PC-9 (cell line): Measurements from ENCODE around the gene ARSD. TPM values are rescaled to one million over a fixed set of nuclear protein-coding genes. Genes with fewer than 3 reads are reported as not detected.

Experiments used
- BruUV-seq: library from RNA; stranded (reverse); fragments of 400-500 nt; replicated peaks from 2 replicates; lab custom pipeline; 2021; lab: Mats Ljungman, UMichigan
- CTCF ChIA-PET: fragments of 300-600 bp; sonication (Branson Sonifier 250); formaldehyde crosslinking; loops from one replicate; lab custom pipeline; 2022; ENCODE audit warnings: antibody characterized with exemption; lab: Charles Lee
- POLR2A ChIA-PET: fragments of 300-600 bp; sonication (Branson Sonifier 250); formaldehyde crosslinking; loops from one replicate; lab custom pipeline; 2022; ENCODE audit warnings: antibody characterized with exemption; ENCODE audit not compliant: unreplicated experiment; lab: Charles Lee
- DNase-seq, 2 experiments: peaks; one replicate each; pipeline versions ENCODE4 v3.0.0 to v3.0.0-alpha.2; 2015 to 2022; ENCODE audit warnings: mixed read lengths in 1 of 2
- H2AFZ ChIP-seq: fragments of 200-600 bp; sonication (generic); 2 replicates; pipeline ENCODE4 v1.8.1; 2017; ENCODE audit warnings: antibody characterized with exemption
- H3F3A ChIP-seq: fragments of 200-600 bp; sonication (generic); 2 replicates; pipeline ENCODE4 v1.8.1; 2017; ENCODE audit warnings: antibody characterized with exemption, mild to moderate bottlenecking, low read depth; ENCODE audit not compliant: insufficient read depth
- H3K27ac ChIP-seq: fragments of 200-600 bp; sonication (generic); 2 replicates; pipeline ENCODE4 v1.6.1; 2016; ENCODE audit warnings: mixed run types
- H3K27me3 ChIP-seq: fragments of 200-600 bp; sonication (generic); 2 replicates; pipeline ENCODE4 v1.6.1; 2016; ENCODE audit warnings: low read depth, mixed run types; ENCODE audit not compliant: insufficient read depth
- H3K36me3 ChIP-seq: fragments of 200-600 bp; sonication (generic); 2 replicates; pipeline ENCODE4 v1.6.1; 2016; ENCODE audit warnings: low read depth, mixed run types
- H3K4me1 ChIP-seq: fragments of 200-600 bp; sonication (generic); replicated peaks from 2 replicates; pipeline ENCODE4 v1.6.1; 2016; ENCODE audit warnings: mixed run types; ENCODE audit not compliant: insufficient read depth
- H3K4me2 ChIP-seq: fragments of 200-600 bp; sonication (generic); 2 replicates; pipeline ENCODE4 v1.6.1; 2017; ENCODE audit warnings: mixed run types
- H3K4me3 ChIP-seq: fragments of 200-600 bp; sonication (generic); 2 replicates; pipeline ENCODE4 v1.6.1; 2016; ENCODE audit warnings: mixed run types
- H3K79me2 ChIP-seq: fragments of 200-600 bp; sonication (generic); 2 replicates; pipeline ENCODE4 v1.6.1; 2017; ENCODE audit warnings: low read depth, mixed run types
- H3K9me2 ChIP-seq: fragments of 200-600 bp; sonication (generic); 2 replicates; pipeline ENCODE4 v1.8.1; 2017; ENCODE audit warnings: mild to moderate bottlenecking; ENCODE audit not compliant: insufficient read depth
- H3K9me3 ChIP-seq: fragments of 200-600 bp; sonication (generic); 2 replicates; pipeline ENCODE4 v1.8.1; 2016; ENCODE audit warnings: low read depth; ENCODE audit not compliant: insufficient read depth
- H4K20me1 ChIP-seq: fragments of 200-600 bp; sonication (generic); 2 replicates; pipeline ENCODE4 v1.8.1; 2017; ENCODE audit not compliant: insufficient read depth
- CTCF ChIP-seq: fragments of 200-600 bp; sonication (generic); conservative IDR thresholded peaks from 2 replicates; pipeline ENCODE4 v1.6.1; 2017; ENCODE audit warnings: mixed run types, antibody characterized with exemption, mild to moderate bottlenecking, moderate library complexity
- EZH2 ChIP-seq: fragments of 200-600 bp; sonication (generic); IDR thresholded peaks from 2 replicates; pipeline ENCODE4 v1.8.0; 2017; ENCODE audit warnings: antibody characterized with exemption, low read depth
- intact Hi-C: fragments of 100-400 bp; cut with micrococcal nuclease; formaldehyde crosslinking; loops from one replicate; pipeline ENCODE4 v1.10.0; 2022; ENCODE audit not compliant: unreplicated experiment
- total RNA-seq: library from RNA; stranded (reverse); gene quantifications from 2 replicates; pipeline ENCODE4 v1.2.3, GENCODE V29; 2021

ARSD gene
- total RNA-seq, 1 experiment from 2014 or later, result 15.5 TPM

- ChIA-PET POLR2A (no interaction called here), CTCF (no interaction called here)
- TF ChIP-seq CTCF, result no peak
- no peak for TF ChIP-seq EZH2
- no peaks in the 10 kb centered on the region for H3K4me1 ChIP-seq
- no peak for DNase-seq
- H4K20me1 ChIP-seq, result no peaks in the 10 kb centered on the region
- peaks cover 12% of the 10 kb centered on the region for H3K27me3 ChIP-seq
- intact Hi-C loops, result no loop called here
- no peaks in the 10 kb centered on the region for H3K36me3 ChIP-seq
- no peaks in the 10 kb centered on the region for H3K9me3 ChIP-seq
- no peak overlapping the region for H3K4me2 ChIP-seq
- no peak overlapping the region for H2AFZ ChIP-seq
- no peaks in the 10 kb centered on the region for H3F3A ChIP-seq
- H3K4me3 ChIP-seq, result no peak overlapping the region
- BruUV-seq, result no TSS peak
- no peaks in the 10 kb centered on the region for H3K9me2 ChIP-seq
- H3K79me2 ChIP-seq, result no peaks in the 10 kb centered on the region
- H3K27ac ChIP-seq, result no peak overlapping the region
Observed at GRCh38 chrX:2859197-2859797, 69.8 kb downstream of the ARSD start.

GRCh38 chrX:2857566-2857965 lies 71.6 kb downstream of the ARSD start:
- DNase-seq, result no peak
- POLR2A ChIA-PET, result no interaction called here
- TF ChIP-seq EZH2 (no peak), CTCF (no peak)
- no peaks in the 10 kb centered on the region for H3F3A ChIP-seq
- H3K9me2 ChIP-seq, result no peaks in the 10 kb centered on the region
- CTCF ChIA-PET, result no interaction called here
- H3K9me3 ChIP-seq, result no peaks in the 10 kb centered on the region
- no peaks in the 10 kb centered on the region for H3K79me2 ChIP-seq
- no TSS peak for BruUV-seq
- intact Hi-C loops, result no loop called here
- no peak overlapping the region for H3K27ac ChIP-seq
- no peak overlapping the region for H2AFZ ChIP-seq
- peaks cover 5% of the 10 kb centered on the region for H3K27me3 ChIP-seq
- H3K4me2 ChIP-seq, result no peak overlapping the region
- H3K4me3 ChIP-seq, result no peak overlapping the region
- H3K36me3 ChIP-seq, result no peaks in the 10 kb centered on the region
- no peaks in the 10 kb centered on the region for H4K20me1 ChIP-seq
- no peaks in the 10 kb centered on the region for H3K4me1 ChIP-seq

- Histone ChIP-seq H3K9me2 (no peaks in the 10 kb centered on the region), H3K36me3 (no peaks in the 10 kb centered on the region), H3F3A (no peaks in the 10 kb centered on the region), H3K4me2 (no peak overlapping the region), H3K4me3 (no peak overlapping the region), H3K79me2 (no peaks in the 10 kb centered on the region), H3K4me1 (no peaks in the 10 kb centered on the region), H2AFZ (no peak overlapping the region), H3K27ac (no peak overlapping the region), H4K20me1 (no peaks in the 10 kb centered on the region), H3K27me3 (no peaks in the 10 kb centered on the region), H3K9me3 (no peaks in the 10 kb centered on the region)
- DNase-seq, result no peak
- CTCF ChIA-PET, result no interaction called here
- intact Hi-C loops, result no loop called here
- TF ChIP-seq CTCF, result no peak
- TF ChIP-seq EZH2, result no peak
- POLR2A ChIA-PET, result no interaction called here
- no TSS peak for BruUV-seq
Observed at GRCh38 chrX:2855761-2856160, 73.4 kb downstream of the ARSD start.
